ENCODE measurements around the gene ZNF609. TPM values are rescaled to one million over a fixed set of nuclear protein-coding genes. Genes with fewer than 3 reads are reported as not detected.
"Not testable (repeated sequence)": the region's sequence is repeated elsewhere in the genome, so short reads cannot be mapped to it uniquely, and the experiment has no call there.

Gene ZNF609
- total RNA-seq, 1 donor from 2014 or later, result 21.5 TPM

- peaks cover 18% of the 10 kb centered on the region for H3K4me1 Mint-ChIP-seq
- TF ChIP-seq EZH2 (IDR thresholded peaks at IDR 0.05) (no peak), EZH2phosphoT487 (IDR thresholded peaks at IDR 0.05) (no peak)
- TF ChIP-seq, protein P1, sequence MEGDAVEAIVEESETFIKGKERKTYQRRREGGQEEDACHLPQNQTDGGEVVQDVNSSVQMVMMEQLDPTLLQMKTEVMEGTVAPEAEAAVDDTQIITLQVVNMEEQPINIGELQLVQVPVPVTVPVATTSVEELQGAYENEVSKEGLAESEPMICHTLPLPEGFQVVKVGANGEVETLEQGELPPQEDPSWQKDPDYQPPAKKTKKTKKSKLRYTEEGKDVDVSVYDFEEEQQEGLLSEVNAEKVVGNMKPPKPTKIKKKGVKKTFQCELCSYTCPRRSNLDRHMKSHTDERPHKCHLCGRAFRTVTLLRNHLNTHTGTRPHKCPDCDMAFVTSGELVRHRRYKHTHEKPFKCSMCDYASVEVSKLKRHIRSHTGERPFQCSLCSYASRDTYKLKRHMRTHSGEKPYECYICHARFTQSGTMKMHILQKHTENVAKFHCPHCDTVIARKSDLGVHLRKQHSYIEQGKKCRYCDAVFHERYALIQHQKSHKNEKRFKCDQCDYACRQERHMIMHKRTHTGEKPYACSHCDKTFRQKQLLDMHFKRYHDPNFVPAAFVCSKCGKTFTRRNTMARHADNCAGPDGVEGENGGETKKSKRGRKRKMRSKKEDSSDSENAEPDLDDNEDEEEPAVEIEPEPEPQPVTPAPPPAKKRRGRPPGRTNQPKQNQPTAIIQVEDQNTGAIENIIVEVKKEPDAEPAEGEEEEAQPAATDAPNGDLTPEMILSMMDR (IDR thresholded peaks at IDR 0.05), result no peak
- Histone ChIP-seq H3K27ac (no peak overlapping the region), H3K36me3 (no peaks in the 10 kb centered on the region), H3K4me1 (peaks cover 7% of the 10 kb centered on the region), H3K27me3 (no peaks in the 10 kb centered on the region), H4K20me1 (ENCODE audit: low read depth) (peaks cover 27% of the 10 kb centered on the region), H3K9me3 (ENCODE audit: low read depth) (no peaks in the 10 kb centered on the region), H3K4me3 (no peak overlapping the region), H3K79me2 (ENCODE audit: low read depth) (peaks cover 84% of the 10 kb centered on the region), H2AFZ (replicated peaks) (no peak overlapping the region), H3K4me2 (no peak overlapping the region), H3F3A (ENCODE audit: low read depth) (no peaks in the 10 kb centered on the region), H3K9ac (no peak overlapping the region)
- no peak for DNase-seq (ENCODE audit: low spot score)
- H3K9me3 Mint-ChIP-seq, result no peaks in the 10 kb centered on the region
- peaks cover 3% of the 10 kb centered on the region for H3K36me3 Mint-ChIP-seq
- H3K27ac Mint-ChIP-seq, result no peak overlapping the region
- no peak overlapping the region for H3K4me3 Mint-ChIP-seq
- no peaks in the 10 kb centered on the region for H3K27me3 Mint-ChIP-seq (ENCODE audit: insufficient read depth, low read depth)
Observed at GRCh38 chr15:64604319-64604718, 143.9 kb downstream of the ZNF609 start.

- not testable (repeated sequence) for H3K27ac ChIP-seq; H3K9me3 Mint-ChIP-seq; H3K4me3 Mint-ChIP-seq; H3K27ac Mint-ChIP-seq; H3K9ac ChIP-seq; H3K9me3 ChIP-seq (ENCODE audit: low read depth); H3K4me1 ChIP-seq; H3K27me3 ChIP-seq; H3K4me2 ChIP-seq; H3K27me3 Mint-ChIP-seq (ENCODE audit: insufficient read depth, low read depth); H2AFZ ChIP-seq (replicated peaks); H3K36me3 ChIP-seq; DNase-seq (ENCODE audit: low spot score); H3F3A ChIP-seq (ENCODE audit: low read depth); H3K4me3 ChIP-seq; H3K36me3 Mint-ChIP-seq
- H3K4me1 Mint-ChIP-seq, result peaks cover 11% of the 10 kb centered on the region
- peaks cover 30% of the 10 kb centered on the region for H4K20me1 ChIP-seq (ENCODE audit: low read depth)
- peaks cover 82% of the 10 kb centered on the region for H3K79me2 ChIP-seq (ENCODE audit: low read depth)
Observed at GRCh38 chr15:64607416-64607815, 147.0 kb downstream of the ZNF609 start.

DNA sequence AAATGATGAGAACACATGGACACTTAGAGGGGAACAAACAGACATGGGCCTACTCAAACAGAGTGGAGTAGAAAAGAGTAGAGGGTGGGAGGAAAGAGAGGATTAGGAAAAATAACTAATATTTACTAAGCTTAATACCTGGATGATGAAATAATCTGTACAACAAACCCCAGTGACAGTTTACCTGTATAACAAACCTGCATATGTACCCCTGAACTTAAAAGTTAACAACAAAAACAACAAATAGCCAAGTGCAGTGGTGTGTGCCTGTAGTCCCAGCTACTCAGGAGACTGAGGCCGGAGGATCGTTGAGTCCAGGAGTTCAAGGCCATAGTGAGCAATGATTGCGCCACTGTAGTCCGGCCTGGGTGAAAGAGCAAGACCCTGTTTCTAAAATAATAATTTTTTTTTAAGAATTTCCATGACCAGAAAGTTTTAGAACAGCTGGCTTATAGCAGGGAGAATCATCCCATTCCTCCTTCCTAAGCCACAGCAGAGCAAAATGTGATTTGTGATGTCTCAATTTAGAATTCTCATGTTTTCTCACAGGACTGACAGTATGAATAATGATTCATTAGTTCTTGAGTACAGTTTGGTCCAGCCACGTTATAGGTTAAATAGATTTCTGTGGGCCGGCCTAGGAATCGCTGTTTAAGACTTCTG is 150.0 kb downstream of the ZNF609 start:
- H3K27ac ChIP-seq, result no peak overlapping the region
- Mint-ChIP-seq H3K36me3 (peaks cover 1% of the 10 kb centered on the region), H3K27ac (peak overlapping the region; percentile 15), H3K4me3 (no peak overlapping the region), H3K4me1 (peaks cover 8% of the 10 kb centered on the region), H3K27me3 (ENCODE audit: insufficient read depth, low read depth) (no peaks in the 10 kb centered on the region), H3K9me3 (no peaks in the 10 kb centered on the region)
- no peak for DNase-seq (ENCODE audit: low spot score)
- TF ChIP-seq, protein P1 (IDR thresholded peaks at IDR 0.05), result no peak
- TF ChIP-seq EZH2 (IDR thresholded peaks at IDR 0.05), result no peak
- no peak for TF ChIP-seq EZH2phosphoT487 (IDR thresholded peaks at IDR 0.05)
- H3K4me3 ChIP-seq, result no peak overlapping the region
- no peaks in the 10 kb centered on the region for H3K4me1 ChIP-seq
- H2AFZ ChIP-seq (replicated peaks), result no peak overlapping the region
- no peaks in the 10 kb centered on the region for H3K27me3 ChIP-seq
- no peaks in the 10 kb centered on the region for H3K36me3 ChIP-seq
- no peak overlapping the region for H3K9ac ChIP-seq
- no peaks in the 10 kb centered on the region for H3K9me3 ChIP-seq (ENCODE audit: low read depth)
- peaks cover 85% of the 10 kb centered on the region for H3K79me2 ChIP-seq (ENCODE audit: low read depth)
- H4K20me1 ChIP-seq (ENCODE audit: low read depth), result peaks cover 12% of the 10 kb centered on the region
- H3K4me2 ChIP-seq, result no peak overlapping the region
- H3F3A ChIP-seq (ENCODE audit: low read depth), result no peaks in the 10 kb centered on the region

DNA sequence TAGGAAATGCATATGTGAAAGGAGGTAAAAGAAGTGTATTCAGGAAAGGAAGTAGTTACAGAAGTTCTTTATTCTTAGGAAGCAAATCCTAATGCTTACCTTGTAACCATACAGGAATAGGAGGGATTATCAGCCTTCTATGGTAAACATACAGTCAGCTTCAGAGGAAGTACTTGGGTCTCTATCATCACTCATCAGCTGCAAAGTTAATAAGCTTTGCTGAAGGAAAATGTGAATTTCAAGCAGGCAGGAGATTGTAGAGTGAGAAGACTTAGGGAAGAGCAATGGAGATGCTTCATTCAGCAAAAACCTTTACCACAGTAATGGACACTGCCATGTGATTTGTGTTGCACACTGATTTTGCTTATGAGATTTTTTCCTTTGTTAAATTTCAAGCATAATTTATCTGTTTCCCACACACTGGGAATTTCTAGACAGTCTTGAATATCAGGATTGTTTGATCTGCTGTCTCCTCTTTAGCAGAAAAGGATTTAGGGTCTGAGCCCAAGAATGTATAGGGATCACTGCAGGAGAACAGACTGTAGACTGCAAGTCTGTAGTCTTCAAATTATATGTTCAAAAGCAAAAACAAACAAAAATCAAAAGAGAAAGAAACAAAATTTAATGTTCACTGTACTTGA is 150.8 kb downstream of the ZNF609 start:
- Histone ChIP-seq H3K79me2 (ENCODE audit: low read depth) (peaks cover 89% of the 10 kb centered on the region), H3K4me1 (no peaks in the 10 kb centered on the region), H3K4me3 (no peak overlapping the region), H3F3A (ENCODE audit: low read depth) (no peaks in the 10 kb centered on the region), H3K4me2 (no peak overlapping the region), H3K9me3 (ENCODE audit: low read depth) (no peaks in the 10 kb centered on the region), H2AFZ (replicated peaks) (no peak overlapping the region), H3K36me3 (no peaks in the 10 kb centered on the region), H3K27me3 (no peaks in the 10 kb centered on the region), H3K9ac (no peak overlapping the region), H3K27ac (no peak overlapping the region), H4K20me1 (ENCODE audit: low read depth) (peaks cover 12% of the 10 kb centered on the region)
- no peaks in the 10 kb centered on the region for H3K9me3 Mint-ChIP-seq
- peak overlapping the region; percentile 9 for H3K27ac Mint-ChIP-seq
- TF ChIP-seq, protein P1 (IDR thresholded peaks at IDR 0.05), result no peak
- TF ChIP-seq EZH2phosphoT487 (IDR thresholded peaks at IDR 0.05) (no peak), EZH2 (IDR thresholded peaks at IDR 0.05) (no peak)
- no peaks in the 10 kb centered on the region for H3K27me3 Mint-ChIP-seq (ENCODE audit: insufficient read depth, low read depth)
- peaks cover 8% of the 10 kb centered on the region for H3K4me1 Mint-ChIP-seq
- H3K36me3 Mint-ChIP-seq, result peaks cover 3% of the 10 kb centered on the region
- no peak for DNase-seq (ENCODE audit: low spot score)
- no peak overlapping the region for H3K4me3 Mint-ChIP-seq

Data from neural progenitor cell (in vitro differentiated cells).